ENCODE results near the gene FIBP. TPM values are rescaled to one million over a fixed set of nuclear protein-coding genes. Genes with fewer than 3 reads are reported as not detected.

Gene FIBP
- total and polyA plus RNA-seq, 2 of the 8 experiments (the other 6 are each of a cell fraction or from before 2014, with no cell fraction given): 74.3 to 173 TPM

DNA sequence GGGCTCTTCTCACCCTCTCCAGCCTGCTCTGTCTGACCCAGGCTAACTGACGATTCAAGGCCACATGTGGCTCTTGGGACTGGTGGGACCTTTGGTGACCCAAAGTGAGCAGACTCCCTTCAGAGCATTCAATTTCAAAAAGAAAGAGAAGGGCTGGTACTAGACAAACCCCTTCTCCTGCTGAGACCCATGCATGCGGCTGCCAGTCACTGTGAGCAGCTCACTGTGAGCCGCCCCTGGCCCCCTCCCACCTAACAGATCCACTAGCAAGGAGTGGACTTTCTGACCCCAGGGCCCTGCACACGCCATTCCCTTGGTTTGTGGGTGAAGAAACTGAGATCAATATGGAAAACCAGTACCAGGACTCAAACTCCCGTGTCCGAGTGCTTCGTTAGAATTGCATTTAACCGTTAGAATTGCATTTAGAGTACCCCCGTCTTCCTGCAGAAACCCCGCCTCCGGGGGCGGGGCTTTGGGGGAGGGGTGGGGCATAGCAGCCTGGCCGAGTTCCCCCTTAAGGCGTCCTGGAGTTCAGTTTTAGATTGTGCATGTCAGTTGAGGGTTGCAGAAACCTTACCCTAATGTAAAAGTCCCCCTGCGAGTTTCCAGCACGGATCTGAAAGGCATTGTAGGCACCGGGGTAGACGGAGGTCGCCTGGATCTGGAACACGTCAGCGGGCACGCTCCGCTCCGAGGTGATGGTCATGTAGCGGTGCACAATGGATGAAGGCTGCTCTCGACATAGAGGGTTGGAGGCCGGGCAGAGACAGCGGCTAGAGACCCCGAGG lies 20.8 kb downstream of the FIBP start (continued):
- no peak for TF ChIP-seq FOSL1 (IDR thresholded peaks at IDR 0.05; ENCODE audit: insufficient read depth, low read depth, low read length)
- TF ChIP-seq TAF7 (optimal IDR thresholded peaks at IDR 0.05; ENCODE audit: borderline replicate concordance, low read depth, low read length): no peak
- TF ChIP-seq TBP (IDR thresholded peaks at IDR 0.05; ENCODE audit: low read depth, low read length): no peak
- TF ChIP-seq SUZ12 (IDR thresholded peaks at IDR 0.05; ENCODE audit: low read length): no peak
- TF ChIP-seq BRCA1 (IDR thresholded peaks at IDR 0.05; ENCODE audit: low read depth, low read length): no peak
- no peak for TF ChIP-seq RBBP5 (IDR thresholded peaks at IDR 0.05; ENCODE audit: borderline replicate concordance, low read depth, low read length)
- TF ChIP-seq EZH2 (IDR thresholded peaks at IDR 0.05; ENCODE audit: low read depth, low read length, severe bottlenecking): no peak
- TF ChIP-seq CTBP2 (IDR thresholded peaks at IDR 0.05; ENCODE audit: borderline replicate concordance, insufficient read depth, insufficient read length, low read length): no peak
- TF ChIP-seq SP2 (IDR thresholded peaks at IDR 0.05; ENCODE audit: low read length): no peak
